ENCODE results near the gene SAP30BP. TPM values are rescaled to one million over a fixed set of nuclear protein-coding genes. Genes with fewer than 3 reads are reported as not detected.

The SAP30BP gene
- total RNA-seq, 1 donor from 2014 or later: 125 TPM

DNA sequence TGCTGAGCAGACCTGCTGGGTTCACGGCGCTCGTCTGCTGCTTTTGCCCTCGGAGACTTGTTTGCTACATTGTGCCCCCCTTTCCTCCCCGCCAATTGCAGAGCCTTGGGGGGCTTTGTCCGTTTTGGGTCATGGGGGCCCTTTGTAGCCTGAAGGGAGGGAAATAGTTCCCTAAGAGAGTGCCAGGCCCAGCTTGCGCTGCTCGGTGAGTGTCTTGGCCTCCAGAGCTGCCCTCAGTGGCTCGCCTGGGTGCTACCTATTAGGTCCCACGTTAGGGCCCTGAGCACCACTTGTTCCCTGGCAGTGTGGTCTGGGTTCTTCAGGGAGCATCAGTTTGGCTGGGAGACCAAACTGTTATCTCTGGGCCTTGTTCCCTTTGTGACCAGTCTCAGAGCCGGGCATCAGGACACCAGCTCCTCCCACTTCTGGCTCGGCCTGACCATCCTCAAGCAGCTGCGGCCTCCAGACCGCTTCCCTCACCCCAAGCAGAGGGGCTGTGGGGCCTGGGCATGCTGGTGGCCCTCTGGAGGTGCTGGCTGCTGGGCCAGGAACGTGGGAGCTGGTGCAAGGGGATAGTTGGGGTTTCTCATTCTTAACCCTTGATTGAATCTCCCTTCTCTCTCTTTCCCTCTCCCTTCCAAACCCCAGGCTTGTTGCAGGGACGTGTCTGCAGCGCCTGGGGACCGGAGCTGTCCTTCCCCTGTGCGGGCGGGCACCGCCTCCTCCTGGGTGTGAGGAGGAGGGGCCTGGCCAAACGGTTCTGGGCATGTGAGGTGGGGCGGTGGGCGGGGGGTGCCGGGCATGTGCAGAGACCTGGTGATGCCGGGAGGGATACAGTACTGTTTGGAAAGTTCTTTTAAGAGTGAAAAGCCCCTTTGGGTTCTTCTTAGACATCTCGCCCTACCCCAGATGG lies 38.1 kb downstream of the SAP30BP start:
- no peak overlapping the region for H3K4me3 Mint-ChIP-seq (ENCODE audit: unreplicated experiment)
- no peaks in the 10 kb centered on the region for H3K4me1 Mint-ChIP-seq (ENCODE audit: unreplicated experiment)
- no peaks in the 10 kb centered on the region for H3K9me3 Mint-ChIP-seq (ENCODE audit: unreplicated experiment)
- DNase-seq (ENCODE audit: low spot score): no peak
- H3K27ac Mint-ChIP-seq (ENCODE audit: unreplicated experiment): no peak overlapping the region
- TF ChIP-seq, protein P1, sequence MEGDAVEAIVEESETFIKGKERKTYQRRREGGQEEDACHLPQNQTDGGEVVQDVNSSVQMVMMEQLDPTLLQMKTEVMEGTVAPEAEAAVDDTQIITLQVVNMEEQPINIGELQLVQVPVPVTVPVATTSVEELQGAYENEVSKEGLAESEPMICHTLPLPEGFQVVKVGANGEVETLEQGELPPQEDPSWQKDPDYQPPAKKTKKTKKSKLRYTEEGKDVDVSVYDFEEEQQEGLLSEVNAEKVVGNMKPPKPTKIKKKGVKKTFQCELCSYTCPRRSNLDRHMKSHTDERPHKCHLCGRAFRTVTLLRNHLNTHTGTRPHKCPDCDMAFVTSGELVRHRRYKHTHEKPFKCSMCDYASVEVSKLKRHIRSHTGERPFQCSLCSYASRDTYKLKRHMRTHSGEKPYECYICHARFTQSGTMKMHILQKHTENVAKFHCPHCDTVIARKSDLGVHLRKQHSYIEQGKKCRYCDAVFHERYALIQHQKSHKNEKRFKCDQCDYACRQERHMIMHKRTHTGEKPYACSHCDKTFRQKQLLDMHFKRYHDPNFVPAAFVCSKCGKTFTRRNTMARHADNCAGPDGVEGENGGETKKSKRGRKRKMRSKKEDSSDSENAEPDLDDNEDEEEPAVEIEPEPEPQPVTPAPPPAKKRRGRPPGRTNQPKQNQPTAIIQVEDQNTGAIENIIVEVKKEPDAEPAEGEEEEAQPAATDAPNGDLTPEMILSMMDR (IDR thresholded peaks at IDR 0.05; ENCODE audit: unreplicated experiment): no peak
- peaks cover 6% of the 10 kb centered on the region for H3K27me3 Mint-ChIP-seq (ENCODE audit: unreplicated experiment)
- H3K36me3 Mint-ChIP-seq (ENCODE audit: low read depth, unreplicated experiment): peaks cover 57% of the 10 kb centered on the region

DNA sequence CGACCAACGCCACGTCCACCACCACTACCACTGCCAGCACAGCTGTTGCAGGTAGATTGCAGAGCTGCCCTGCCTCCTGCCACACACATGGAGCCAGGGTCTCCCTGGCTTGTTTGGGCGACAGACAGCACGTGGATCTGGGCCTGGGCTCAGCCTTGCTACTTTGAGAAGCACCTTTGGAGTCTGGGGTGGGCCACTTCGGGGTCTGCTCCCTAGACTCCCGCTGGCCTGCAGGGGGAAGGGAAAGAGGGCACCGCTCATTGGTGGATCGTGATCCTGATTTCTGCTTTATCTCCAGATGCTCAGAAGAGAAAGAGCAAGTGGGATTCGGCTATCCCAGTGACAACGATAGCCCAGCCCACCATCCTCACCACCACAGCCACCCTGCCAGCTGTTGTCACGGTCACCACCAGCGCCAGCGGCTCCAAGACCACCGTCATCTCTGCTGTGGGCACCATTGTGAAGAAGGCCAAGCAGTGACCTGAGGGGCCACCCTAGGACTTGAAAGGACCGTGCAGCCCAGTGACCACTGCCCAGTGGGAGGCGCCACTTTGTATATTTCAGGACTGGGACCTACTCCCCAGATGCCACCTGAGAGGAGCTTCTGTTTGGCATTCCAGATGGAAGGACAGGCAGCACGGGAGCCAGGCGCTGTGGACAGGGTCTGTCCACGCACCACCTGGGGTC lies 39.0 kb downstream of the SAP30BP start:
- Mint-ChIP-seq H3K4me3 (ENCODE audit: unreplicated experiment) (no peak overlapping the region), H3K27ac (ENCODE audit: unreplicated experiment) (no peak overlapping the region)
- DNase-seq (ENCODE audit: low spot score): no peak

DNA sequence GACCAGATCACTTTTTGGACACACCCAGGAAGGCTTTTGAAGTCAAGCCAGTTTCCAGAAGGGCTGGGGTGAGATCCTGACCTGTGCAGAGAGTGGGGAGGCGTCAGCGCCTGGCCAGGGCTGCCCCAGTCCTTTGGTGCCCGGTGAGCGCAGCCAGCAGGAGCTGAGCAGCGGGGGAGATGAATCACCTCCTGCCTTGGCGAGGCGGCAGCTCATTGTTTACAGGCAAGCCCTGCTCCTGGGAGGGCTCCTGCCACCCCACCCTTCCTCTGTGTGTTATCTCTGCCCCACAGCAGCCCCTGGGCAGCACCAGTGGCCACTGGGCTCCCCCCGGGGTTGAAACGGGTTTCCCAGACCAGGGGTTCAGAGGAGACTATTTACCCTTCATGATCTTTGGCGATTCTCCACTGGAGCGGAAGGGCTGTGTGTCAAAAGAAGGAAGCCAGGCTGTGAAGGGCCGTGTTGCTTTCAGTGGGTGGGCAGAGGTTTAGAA lies 40.0 kb downstream of the SAP30BP start:
- Mint-ChIP-seq H3K9me3 (ENCODE audit: unreplicated experiment) (no peaks in the 10 kb centered on the region), H3K4me3 (ENCODE audit: unreplicated experiment) (peak overlapping the region; percentile 76), H3K27me3 (ENCODE audit: unreplicated experiment) (peaks cover 4% of the 10 kb centered on the region), H3K36me3 (ENCODE audit: low read depth, unreplicated experiment) (peaks cover 40% of the 10 kb centered on the region), H3K27ac (ENCODE audit: unreplicated experiment) (peak overlapping the region; percentile 54), H3K4me1 (ENCODE audit: unreplicated experiment) (no peaks in the 10 kb centered on the region)
- TF ChIP-seq, protein P1 (IDR thresholded peaks at IDR 0.05; ENCODE audit: unreplicated experiment): no peak
- DNase-seq (ENCODE audit: low spot score): no peak

More for the DNA sequence above, 39.0 kb downstream of the SAP30BP start:
- Mint-ChIP-seq H3K27me3 (ENCODE audit: unreplicated experiment) (peaks cover 4% of the 10 kb centered on the region), H3K4me1 (ENCODE audit: unreplicated experiment) (no peaks in the 10 kb centered on the region), H3K36me3 (ENCODE audit: low read depth, unreplicated experiment) (peaks cover 47% of the 10 kb centered on the region), H3K9me3 (ENCODE audit: unreplicated experiment) (no peaks in the 10 kb centered on the region)
- TF ChIP-seq, protein P1 (IDR thresholded peaks at IDR 0.05; ENCODE audit: unreplicated experiment): no peak

DNA sequence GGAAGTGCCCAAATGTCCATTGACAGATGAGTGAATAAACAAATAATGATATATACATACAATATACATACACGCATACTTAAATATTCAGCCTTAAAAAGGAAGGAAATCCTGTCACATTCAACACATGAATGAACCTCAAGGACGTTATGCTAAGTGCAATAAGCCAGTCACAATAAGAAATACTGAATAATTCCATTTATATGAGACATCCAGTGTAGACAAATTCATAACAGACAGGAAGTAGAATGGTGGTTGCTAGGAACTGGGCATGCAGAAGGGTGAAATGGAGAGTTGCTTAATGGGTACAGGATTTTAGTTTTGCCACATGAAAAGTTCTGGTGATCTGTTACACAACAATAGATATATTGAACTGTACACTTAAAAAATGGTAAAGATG lies 45.3 kb downstream of the SAP30BP start:
- peaks cover 2% of the 10 kb centered on the region for H3K27me3 Mint-ChIP-seq (ENCODE audit: unreplicated experiment)
- H3K4me1 Mint-ChIP-seq (ENCODE audit: unreplicated experiment): no peaks in the 10 kb centered on the region
- TF ChIP-seq, protein P1 (IDR thresholded peaks at IDR 0.05; ENCODE audit: unreplicated experiment): no peak
- H3K36me3 Mint-ChIP-seq (ENCODE audit: low read depth, unreplicated experiment): peaks cover 12% of the 10 kb centered on the region
- DNase-seq (ENCODE audit: low spot score): no peak
- no peak overlapping the region for H3K27ac Mint-ChIP-seq (ENCODE audit: unreplicated experiment)
- H3K9me3 Mint-ChIP-seq (ENCODE audit: unreplicated experiment): no peaks in the 10 kb centered on the region
- no peak overlapping the region for H3K4me3 Mint-ChIP-seq (ENCODE audit: unreplicated experiment)

All from endothelial cell (in vitro differentiated cells).